ENCODE results near the gene DIP2C. TPM values are rescaled to one million over a fixed set of nuclear protein-coding genes. Genes with fewer than 3 reads are reported as not detected.
"Not testable (repeated sequence)": the region's sequence is repeated elsewhere in the genome, so short reads cannot be mapped to it uniquely, and the experiment has no call there.

The DIP2C gene
- total RNA-seq, 1 experiment from 2014 or later: 1.6 TPM

DNA sequence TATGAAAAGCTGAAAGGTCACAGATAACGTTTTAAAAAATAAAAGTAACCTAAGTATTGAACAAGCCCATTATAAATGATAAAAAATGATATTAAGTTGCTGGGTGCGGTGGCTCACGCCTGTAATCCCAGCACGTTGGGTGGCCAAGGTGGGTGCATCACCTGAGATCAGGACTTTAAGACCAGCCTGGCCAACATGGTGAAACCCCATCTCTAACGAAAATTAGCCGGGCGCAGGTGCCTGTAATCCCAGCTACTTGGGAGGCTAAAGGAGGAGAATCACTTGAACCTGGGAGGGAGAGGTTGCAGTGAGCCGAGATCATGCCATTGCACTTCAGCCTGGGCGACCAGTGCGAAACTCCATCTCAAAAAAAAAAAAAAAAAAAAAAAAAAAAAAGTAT lies 93.3 kb downstream of the DIP2C start:
- DNase-seq (ENCODE audit: low spot score): not testable (repeated sequence)

DNA sequence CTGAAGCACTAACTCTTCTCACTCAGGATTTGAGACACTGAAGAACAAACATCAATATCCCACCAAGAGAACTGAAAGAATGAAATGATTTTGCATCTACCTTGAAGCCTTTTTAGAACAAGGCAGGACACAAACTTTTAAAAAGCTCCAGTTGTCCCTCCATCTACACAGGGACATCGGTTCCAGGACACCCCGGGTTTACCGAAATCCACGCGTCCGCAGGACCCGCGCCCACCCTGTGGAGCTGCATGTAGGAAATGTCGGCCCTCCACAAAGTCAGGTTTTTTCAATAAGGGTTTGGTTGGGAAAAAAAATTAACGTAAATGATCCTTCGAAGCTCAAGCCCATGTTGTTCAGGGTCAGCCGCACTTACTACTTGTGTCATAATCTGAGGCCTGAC lies 94.0 kb downstream of the DIP2C start:
- no peak for DNase-seq (ENCODE audit: low spot score)

DNA sequence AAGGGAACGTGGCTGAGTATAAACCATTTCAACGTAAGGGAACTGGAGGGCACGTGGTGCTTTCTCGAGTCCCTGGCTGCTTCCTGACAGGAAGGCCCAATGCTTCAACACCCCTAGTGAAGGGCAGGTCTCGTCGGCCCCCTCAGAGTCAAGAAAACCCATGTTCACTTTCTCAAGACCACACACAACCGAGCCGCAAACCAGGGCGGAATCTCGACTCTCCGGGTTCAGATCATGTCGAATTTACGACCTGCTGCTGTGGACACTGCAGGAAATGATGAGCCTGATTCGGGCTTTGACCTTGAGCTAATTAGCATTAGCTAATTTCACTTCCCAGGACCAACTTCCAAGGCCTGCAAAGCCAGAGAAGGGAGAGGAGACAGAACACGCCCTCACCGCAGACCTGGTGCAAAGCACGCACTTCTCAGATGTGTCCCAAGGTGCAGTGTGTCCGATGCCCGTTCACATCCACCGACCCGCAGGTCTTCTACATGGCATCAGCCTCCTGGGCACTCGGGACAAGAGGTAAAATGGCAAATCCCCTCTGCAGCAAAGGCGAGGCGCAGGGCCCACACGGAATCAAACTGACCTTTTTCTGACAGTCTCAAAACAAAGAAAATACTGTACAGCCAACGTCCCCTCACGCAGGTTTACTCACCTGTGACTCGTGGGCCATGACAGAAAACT lies 94.7 kb downstream of the DIP2C start:
- DNase-seq (ENCODE audit: low spot score): no peak

DNA sequence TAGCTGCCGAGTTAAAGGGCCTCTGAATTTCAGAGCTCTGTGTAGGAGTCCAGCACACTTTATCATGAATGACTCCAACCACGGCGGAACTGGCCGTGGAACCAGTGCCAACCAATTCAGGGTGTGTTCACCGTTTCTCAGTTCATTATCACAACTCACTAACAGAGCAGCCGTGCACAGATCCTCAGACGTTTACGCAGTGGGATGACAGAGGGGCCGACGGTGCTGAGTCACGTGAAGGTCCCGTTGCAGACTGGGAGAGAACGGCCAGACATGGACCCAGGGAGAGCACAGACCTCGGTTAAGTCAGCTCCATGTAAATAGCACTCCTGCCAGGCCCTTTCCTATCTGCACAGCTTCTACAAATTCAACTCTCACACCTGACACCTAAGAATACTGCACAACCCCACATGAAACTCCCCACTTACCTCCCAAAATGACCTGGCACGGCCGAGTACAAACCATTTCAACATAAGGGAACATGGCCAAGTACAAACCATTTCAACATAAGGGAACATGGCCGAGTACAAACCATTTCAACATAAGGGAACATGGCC lies 95.5 kb downstream of the DIP2C start:
- DNase-seq (ENCODE audit: low spot score): no peak

DNA sequence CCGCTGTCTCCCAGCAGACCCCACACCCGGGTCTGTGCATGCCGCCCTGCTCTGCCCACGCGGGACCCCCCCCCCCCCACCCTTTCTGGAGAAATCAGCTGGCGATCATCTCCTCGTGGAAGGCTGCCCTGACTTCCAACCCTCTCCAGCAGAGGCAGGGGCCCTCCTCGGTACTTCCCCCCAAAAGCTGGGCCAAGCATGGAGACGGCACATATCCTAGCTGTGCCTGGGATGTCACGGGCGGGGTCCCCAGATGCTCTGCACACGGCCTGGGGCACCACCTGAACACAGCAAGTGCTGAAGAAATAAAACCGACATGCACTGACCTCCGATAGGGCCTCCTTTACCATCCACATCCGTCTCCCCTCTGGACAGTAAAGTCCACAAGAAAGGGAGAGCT lies 96.0 kb downstream of the DIP2C start:
- no peak for DNase-seq (ENCODE audit: low spot score)

DNA sequence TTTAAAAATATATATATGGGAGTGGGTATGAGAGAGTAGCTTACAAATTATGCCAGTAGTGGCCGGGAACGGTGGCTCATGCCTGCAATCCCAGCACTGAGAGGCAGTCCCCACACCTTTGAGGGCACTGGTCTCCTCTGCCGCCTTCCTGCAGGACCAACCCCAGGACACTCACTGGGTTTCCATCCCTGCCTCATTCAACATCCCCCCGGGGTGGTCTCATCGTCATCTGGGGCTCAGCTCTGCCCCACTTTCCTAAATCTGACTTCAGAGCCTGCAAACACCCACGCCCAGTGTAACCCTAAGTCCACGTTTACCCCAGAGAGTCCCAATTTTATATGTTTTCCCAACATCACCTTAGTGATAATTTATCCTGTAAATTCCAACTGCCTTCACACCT lies 96.5 kb downstream of the DIP2C start:
- no peak for DNase-seq (ENCODE audit: low spot score)

DNA sequence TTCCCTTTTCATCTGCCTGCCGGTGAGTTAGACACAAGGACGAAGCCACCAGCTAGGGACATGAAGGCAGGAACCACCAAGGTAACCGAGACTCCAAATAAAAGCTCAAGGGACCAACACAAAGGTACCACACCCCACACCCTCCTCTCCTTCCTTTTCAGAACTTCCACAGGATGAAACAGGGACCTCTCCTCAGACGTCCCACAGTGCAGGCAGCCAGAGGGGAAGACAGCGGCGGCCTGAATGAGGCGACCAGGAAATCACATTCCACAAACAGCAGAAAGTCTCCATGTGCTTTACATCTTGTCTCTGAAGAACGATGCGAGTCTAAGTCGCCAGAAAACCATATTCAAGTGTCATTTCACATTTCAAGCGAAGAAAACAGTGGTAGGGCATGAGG lies 97.8 kb downstream of the DIP2C start:
- DNase-seq (ENCODE audit: low spot score): no peak

DNA sequence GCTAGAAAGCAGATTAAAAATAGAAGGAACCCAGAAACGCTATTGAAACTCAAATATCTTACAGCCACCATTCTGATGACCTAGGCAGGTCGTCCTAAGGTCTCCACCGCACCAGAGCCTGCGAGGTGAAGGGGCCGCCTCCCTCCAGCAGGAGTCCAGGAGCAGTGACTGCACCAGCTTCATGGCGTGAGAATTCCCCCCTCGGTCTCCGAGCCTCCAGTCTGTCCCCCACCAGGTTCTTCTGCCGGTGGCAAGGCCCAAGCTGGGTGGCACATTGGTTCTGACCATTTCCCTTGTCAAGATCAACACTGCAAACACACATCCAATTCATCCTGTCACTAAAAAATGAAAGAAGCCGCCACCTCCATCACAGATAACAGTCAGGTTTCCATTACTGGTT lies 98.7 kb downstream of the DIP2C start:
- DNase-seq (ENCODE audit: low spot score): no peak

DNA sequence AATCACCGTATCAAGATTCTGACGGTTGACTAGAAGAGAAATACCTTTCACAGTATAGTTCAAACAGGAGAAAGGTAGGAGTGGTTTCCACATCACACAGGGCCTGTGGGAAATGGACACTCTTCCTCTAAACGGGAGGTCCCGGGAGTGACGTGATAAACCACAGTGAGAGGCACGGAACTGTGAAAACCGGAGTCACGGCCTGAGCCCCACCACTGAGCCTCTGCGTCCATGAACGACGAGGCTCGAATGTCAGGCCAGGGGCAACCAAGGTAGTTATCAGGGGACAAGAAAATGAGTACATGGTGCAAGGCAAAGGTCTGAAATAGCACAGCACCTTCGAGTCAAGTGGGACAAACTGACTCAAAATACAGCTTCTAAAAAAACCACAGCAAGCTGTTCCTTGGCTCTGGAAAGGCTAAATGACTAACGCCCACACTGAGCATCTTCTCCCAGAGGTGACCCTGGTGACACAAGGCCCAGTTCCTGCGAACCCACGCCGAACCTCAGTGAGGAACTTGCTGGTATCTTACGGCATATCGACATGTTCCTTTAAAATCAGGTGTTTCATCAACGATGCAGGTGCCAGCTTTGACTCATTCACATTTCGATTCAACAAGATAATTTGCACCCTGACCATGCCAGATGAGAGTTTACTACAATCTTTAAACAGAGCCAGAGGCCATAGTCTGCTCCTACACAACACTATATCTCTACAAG lies 99.3 kb downstream of the DIP2C start:
- DNase-seq (ENCODE audit: low spot score): no peak

DNA sequence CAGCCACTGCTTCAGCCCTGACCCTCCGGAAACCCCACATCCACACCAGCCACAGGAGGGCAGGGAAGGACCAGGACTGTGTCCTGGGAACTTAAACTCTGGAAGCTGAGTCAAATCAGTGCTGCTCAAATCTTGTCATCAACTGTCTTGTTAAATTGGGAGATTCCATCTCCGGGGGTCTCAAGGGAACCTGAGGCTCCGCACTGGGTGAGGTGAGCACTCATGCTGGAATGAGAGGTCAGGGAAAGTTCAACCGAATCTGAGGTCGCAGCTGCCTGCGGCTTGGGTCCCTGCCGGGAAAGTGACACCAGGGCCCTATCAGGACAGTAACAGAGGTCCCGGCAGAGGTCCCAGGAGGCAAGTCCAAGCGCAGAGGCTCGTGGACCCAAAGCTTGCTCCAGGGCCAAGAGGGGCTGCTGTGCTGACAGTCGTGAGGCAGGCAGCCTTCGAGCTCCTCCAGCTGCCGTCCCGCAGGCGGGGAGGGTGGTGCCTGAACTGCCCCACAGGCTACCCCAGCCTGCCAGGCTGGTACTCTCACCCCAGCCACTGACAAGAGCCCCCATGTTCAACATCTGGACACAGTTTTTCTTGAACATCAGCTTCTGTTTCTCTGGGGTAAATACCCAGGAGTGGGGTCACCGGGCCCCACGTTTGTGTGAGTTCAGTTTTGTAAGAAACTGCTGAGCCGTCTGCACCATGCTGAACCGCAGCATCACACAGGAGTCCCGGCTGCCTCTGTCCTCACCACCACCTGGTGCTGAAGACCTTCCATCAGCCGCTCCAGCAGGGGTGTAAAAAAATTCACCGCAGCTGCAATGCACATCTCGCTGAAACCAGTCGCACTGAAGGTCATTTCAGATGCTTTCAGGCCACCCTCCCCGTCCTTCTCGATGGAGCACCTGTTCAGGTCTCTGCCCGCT lies 101.0 kb downstream of the DIP2C start:
- no peak for DNase-seq (ENCODE audit: low spot score)

DNA sequence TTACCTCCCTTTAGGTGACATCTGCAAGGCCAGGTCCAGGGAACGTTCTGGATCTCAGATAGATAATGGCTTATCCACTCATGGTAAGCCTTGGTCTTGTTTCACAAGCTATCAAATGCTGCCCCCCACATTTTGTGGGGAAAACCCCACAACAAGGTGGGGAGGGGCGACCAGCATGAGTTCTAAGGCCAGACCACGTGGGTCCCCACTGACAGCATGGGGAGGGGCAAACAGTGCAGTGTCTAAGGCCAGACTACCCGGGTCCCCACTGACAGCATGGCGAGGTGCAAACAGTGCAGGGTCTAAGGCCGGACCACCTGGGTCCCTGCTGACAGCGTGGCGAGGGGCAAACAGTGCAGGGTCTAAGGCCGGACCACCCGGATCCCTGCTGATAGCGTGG lies 102.8 kb downstream of the DIP2C start:
- DNase-seq (ENCODE audit: low spot score): no peak

DNA sequence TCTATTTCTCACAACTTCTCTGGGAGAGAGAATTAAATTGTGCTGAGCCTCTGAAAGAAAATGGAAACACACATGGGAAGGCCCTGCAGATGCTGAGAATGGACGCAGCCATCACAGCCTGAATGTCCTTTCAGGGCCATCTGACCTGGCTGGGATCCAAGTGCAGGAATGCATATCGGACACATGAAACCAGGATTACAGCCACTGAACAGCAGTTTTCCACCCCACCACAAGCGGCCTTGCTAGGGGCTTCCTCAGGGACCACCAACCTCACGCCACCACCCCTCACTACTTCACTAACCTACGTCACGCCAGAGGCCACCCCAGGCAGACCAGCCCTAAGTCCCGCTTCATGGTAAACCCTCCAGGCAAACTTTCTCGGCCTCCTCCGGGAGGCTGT lies 103.3 kb downstream of the DIP2C start:
- DNase-seq (ENCODE audit: low spot score): no peak

DNA sequence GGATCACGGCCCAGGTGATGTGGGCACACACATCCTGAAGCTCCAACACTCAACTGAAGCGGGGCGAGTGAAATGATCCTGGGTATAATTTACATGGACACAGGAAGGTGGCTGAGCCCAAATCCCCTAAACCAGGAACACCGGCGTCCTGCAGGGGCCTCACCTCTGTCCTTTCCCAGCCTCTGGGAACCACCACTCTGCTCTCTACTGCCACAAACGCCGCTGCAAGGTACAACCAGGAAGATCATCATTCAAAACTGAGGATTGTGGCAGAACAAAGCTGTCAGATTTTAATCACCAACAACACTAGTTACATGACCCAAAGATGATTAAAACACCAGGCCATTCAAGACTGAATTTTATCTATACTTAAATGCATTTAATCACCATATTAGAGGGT lies 104.0 kb downstream of the DIP2C start:
- peak; percentile 31 for DNase-seq (ENCODE audit: low spot score)

DNA sequence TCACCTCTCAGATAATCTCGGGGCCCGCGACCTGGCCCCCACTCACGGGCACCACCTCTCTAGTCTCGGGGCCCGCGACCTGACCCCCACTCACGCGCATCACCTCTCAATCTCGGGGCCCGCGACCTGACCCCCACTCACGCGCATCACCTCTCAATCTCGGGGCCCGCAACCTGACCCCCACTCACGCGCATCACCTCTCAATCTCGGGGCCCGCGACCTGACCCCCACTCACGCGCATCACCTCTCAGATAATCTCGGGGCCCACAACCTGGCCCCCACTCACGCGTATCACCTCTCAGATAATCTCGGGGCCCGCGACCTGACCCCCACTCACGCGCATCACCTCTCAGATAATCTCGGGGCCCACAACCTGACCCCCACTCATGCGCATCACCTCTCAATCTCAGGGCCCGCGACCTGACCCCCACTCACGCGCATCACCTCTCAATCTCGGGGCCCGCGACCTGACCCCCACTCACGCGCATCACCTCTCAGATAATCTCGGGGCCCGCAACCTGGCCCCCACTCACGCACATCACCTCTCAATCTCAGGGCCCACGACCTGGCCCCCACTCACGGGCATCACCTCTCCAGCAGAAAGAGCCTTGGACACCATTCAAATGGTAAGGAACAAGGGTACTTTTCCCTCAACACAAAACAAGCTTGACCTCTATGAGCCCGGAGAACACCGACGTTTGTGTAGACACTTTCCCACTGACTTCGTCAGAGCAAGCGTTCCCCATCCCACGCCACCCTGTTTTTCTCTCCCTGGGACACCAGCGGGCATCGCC lies 104.8 kb downstream of the DIP2C start:
- DNase-seq (ENCODE audit: low spot score): not testable (repeated sequence)

DNA sequence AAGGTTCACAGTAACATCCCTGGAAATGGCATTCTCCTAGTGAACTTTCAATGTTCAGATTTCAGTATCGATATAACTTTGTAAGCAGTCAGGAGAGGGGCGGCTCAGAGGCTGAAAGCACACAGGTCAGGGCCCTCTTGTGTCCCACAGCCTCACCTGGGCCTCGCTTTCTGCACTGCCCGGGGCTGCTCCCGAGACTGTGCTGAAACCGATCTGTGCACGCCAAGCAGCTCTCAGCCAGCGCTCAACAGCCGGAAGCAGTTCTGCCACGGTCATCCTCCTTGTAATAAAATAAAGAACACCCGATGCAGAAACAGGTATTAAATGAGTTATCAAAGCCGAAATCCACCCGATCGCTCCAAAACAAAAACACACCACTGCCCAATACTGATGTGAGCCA lies 106.0 kb downstream of the DIP2C start:
- DNase-seq (ENCODE audit: low spot score): no peak

DNA sequence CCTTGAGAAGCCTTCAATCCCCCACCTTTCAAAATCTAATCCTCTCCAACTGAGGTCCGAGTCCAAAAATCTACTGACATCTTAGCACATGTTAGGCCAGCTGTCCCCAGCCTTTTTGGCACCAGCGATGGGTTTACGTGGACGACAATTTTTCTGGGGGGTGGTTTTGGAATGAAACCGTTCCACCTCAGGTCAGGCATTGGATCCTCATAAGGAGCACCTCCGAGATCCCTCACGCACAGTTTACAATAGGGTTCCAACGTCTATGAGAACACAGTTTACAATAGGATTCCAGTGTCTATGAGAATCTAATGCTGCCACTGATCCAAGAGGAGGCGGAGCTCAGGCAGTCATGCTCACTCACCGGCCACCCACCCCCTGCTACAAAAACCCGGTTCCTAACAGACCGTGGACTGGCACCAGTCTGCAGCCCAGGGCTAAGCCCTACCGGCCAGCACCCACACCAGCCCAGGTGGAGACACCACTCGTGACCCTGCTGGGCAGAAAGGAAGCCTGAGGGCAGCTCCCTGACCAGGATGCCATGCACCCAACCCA lies 107.6 kb downstream of the DIP2C start:
- DNase-seq (ENCODE audit: low spot score): no peak

DNA sequence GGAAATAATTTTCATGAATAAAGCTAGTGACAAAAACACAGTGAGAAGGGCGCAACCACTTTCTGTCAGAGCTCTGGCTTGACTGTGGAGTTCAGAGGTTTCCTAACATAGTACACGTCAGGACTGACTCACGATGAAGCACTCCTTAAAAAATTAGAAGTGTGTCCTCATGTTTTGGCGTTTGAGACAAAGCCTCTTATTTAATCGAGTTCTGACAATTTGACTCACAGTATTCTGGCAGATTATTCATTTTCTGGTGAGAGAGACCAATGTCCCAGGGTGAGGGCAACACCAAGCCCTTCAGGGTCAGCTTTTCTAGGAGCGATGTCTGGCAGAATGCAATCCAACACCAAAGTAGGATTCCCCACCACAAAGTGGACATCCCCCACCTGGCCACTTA lies 108.7 kb downstream of the DIP2C start:
- no peak for DNase-seq (ENCODE audit: low spot score)

DNA sequence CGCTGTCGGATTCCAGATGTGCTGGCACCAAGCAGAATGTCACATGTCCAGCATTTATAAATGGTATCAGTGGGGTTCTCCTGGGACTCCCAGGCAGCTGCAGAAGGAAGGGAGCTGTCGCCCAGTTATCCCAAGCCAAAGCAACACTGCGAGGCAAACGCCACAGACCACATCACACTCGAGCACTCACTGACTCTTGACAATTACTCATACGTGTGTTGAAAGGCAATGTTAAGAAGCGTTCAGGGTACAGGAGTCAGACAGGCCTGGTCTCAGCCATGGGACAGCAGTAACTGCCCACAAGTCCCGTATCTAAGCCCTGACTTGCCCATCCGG lies 113.4 kb downstream of the DIP2C start:
- no peak for DNase-seq (ENCODE audit: low spot score)

DNA sequence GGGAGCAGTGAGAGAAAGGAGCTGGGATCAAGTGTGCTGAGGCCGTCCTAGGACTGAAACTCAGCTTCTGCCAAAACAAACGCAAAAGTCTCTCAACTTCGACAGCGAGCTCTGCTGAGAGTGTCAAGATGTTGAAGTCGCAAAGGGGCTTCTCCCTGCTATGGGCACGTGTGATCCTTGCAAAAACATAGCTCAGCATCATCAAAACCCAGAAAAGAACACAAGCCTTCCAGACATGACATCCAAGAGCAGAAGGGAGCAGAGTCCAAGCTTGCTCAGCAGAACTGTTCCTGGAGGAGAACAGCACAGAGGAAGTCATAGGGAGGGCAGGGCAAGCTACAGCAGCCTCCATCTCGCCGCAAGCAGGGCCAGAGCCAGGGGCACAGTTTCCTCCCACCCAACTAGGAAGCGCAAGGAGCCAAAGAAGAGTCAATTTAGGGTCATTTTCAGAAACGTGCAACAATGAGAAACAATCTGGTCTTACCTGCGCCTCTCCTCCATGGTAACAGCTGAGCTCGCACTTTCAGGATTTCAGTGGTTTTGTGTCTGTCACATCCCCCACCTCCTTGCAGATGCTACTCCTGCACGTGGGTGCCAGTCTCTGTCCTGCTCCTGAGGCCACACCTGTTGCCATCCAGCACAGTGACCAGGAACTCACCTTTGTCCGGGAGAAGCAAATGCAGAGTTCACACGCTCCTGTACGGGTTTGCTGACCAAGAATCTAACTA lies 113.9 kb downstream of the DIP2C start:
- DNase-seq (ENCODE audit: low spot score): no peak

DNA sequence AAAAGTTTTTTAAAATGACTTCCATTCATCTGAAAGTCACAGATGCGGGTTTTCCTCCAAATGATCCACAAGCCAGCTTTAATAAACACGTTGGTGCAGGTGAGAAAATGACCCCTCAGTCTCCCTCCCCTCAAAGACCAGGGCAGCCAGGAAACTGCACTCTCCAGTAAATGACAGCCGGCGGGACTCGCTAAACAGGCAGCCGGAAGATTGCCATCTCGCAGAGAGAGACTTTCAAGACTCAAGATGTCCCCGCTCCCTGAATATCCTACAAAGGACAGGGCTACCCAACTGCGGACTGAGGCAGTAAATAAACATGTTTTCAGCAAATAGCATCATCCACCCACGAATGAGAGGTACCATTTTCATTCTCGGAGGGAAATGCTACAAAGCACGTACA lies 116.8 kb downstream of the DIP2C start:
- DNase-seq (ENCODE audit: low spot score): no peak

Data from HT-29 (cell line).